ENCODE results near the gene AGBL3.

Gene AGBL3

GRCh38 chr7:134986363-134987251, at the start of gene AGBL3:
Gene AGBL3, plus strand, starts transcription at chr7:134986508. Its CDS starts 1,426 bp downstream, at chr7:134987934.
- H3K27me3 Mint-ChIP-seq (ENCODE audit: low read depth): no peaks in the 10 kb centered on the region
- peaks cover 19% of the 10 kb centered on the region for H3K4me1 Mint-ChIP-seq (ENCODE audit: low read depth)
- H3K9me3 Mint-ChIP-seq: no peaks in the 10 kb centered on the region
- peak; percentile 85 for DNase-seq (ENCODE audit: low spot score)
- peak within 1 kb of the TSS; percentile 94 for H3K27ac Mint-ChIP-seq
- peaks cover 17% of the 10 kb centered on the region for H3K36me3 Mint-ChIP-seq (ENCODE audit: low read depth)
- H3K4me3 Mint-ChIP-seq: peak within 1 kb of the TSS; percentile 98

- Mint-ChIP-seq H3K27me3 (ENCODE audit: low read depth) (no peaks in the 10 kb centered on the region), H3K27ac (no peak overlapping the region), H3K36me3 (ENCODE audit: low read depth) (no peaks in the 10 kb centered on the region), H3K4me1 (ENCODE audit: low read depth) (peaks cover 12% of the 10 kb centered on the region), H3K4me3 (no peak overlapping the region), H3K9me3 (peaks cover 4% of the 10 kb centered on the region)
- no peak for DNase-seq (ENCODE audit: low spot score)
These were observed 49.3 kb upstream of the AGBL3 start for GRCh38 chr7:134936893-134937510.

- no peak for DNase-seq (ENCODE audit: low spot score)
- Mint-ChIP-seq H3K27ac (no peak overlapping the region), H3K27me3 (ENCODE audit: low read depth) (no peaks in the 10 kb centered on the region), H3K4me1 (ENCODE audit: low read depth) (peaks cover 10% of the 10 kb centered on the region), H3K4me3 (no peak overlapping the region), H3K9me3 (no peaks in the 10 kb centered on the region), H3K36me3 (ENCODE audit: low read depth) (no peaks in the 10 kb centered on the region)
These were observed 48.2 kb upstream of the AGBL3 start for GRCh38 chr7:134938141-134938540.

GRCh38 chr7:134939136-134939535, 47.2 kb upstream of the AGBL3 start:
- H3K4me3 Mint-ChIP-seq: no peak overlapping the region
- DNase-seq (ENCODE audit: low spot score): no peak
- no peaks in the 10 kb centered on the region for H3K9me3 Mint-ChIP-seq
- H3K4me1 Mint-ChIP-seq (ENCODE audit: low read depth): peaks cover 6% of the 10 kb centered on the region
- H3K36me3 Mint-ChIP-seq (ENCODE audit: low read depth): no peaks in the 10 kb centered on the region
- no peaks in the 10 kb centered on the region for H3K27me3 Mint-ChIP-seq (ENCODE audit: low read depth)
- H3K27ac Mint-ChIP-seq: no peak overlapping the region

- H3K4me1 Mint-ChIP-seq (ENCODE audit: low read depth): peaks cover 8% of the 10 kb centered on the region
- no peaks in the 10 kb centered on the region for H3K36me3 Mint-ChIP-seq (ENCODE audit: low read depth)
- H3K27ac Mint-ChIP-seq: no peak overlapping the region
- no peaks in the 10 kb centered on the region for H3K27me3 Mint-ChIP-seq (ENCODE audit: low read depth)
- H3K9me3 Mint-ChIP-seq: no peaks in the 10 kb centered on the region
- no peak for DNase-seq (ENCODE audit: low spot score)
- no peak overlapping the region for H3K4me3 Mint-ChIP-seq
These were observed 45.6 kb upstream of the AGBL3 start for GRCh38 chr7:134940729-134941128.

- H3K27me3 Mint-ChIP-seq (ENCODE audit: low read depth): no peaks in the 10 kb centered on the region
- no peak overlapping the region for H3K27ac Mint-ChIP-seq
- H3K36me3 Mint-ChIP-seq (ENCODE audit: low read depth): no peaks in the 10 kb centered on the region
- DNase-seq (ENCODE audit: low spot score): no peak
- H3K4me3 Mint-ChIP-seq: no peak overlapping the region
- H3K4me1 Mint-ChIP-seq (ENCODE audit: low read depth): peaks cover 11% of the 10 kb centered on the region
- H3K9me3 Mint-ChIP-seq: no peaks in the 10 kb centered on the region
These were observed 45.0 kb upstream of the AGBL3 start for GRCh38 chr7:134941185-134941900.

GRCh38 chr7:134941952-134942351, 44.4 kb upstream of the AGBL3 start:
- Mint-ChIP-seq H3K27me3 (ENCODE audit: low read depth) (no peaks in the 10 kb centered on the region), H3K36me3 (ENCODE audit: low read depth) (no peaks in the 10 kb centered on the region), H3K27ac (no peak overlapping the region), H3K4me3 (no peak overlapping the region), H3K9me3 (no peaks in the 10 kb centered on the region), H3K4me1 (ENCODE audit: low read depth) (peaks cover 12% of the 10 kb centered on the region)
- DNase-seq (ENCODE audit: low spot score): no peak

- Mint-ChIP-seq H3K4me3 (no peak overlapping the region), H3K9me3 (no peaks in the 10 kb centered on the region), H3K27me3 (ENCODE audit: low read depth) (no peaks in the 10 kb centered on the region), H3K4me1 (ENCODE audit: low read depth) (peaks cover 13% of the 10 kb centered on the region), H3K36me3 (ENCODE audit: low read depth) (no peaks in the 10 kb centered on the region), H3K27ac (no peak overlapping the region)
- DNase-seq (ENCODE audit: low spot score): no peak
These were observed 43.4 kb upstream of the AGBL3 start for GRCh38 chr7:134942690-134943466.

GRCh38 chr7:134943785-134944400, 42.4 kb upstream of the AGBL3 start:
- H3K9me3 Mint-ChIP-seq: no peaks in the 10 kb centered on the region
- no peak for DNase-seq (ENCODE audit: low spot score)
- no peaks in the 10 kb centered on the region for H3K27me3 Mint-ChIP-seq (ENCODE audit: low read depth)
- H3K4me1 Mint-ChIP-seq (ENCODE audit: low read depth): peaks cover 13% of the 10 kb centered on the region
- H3K4me3 Mint-ChIP-seq: no peak overlapping the region
- H3K36me3 Mint-ChIP-seq (ENCODE audit: low read depth): no peaks in the 10 kb centered on the region
- no peak overlapping the region for H3K27ac Mint-ChIP-seq

- no peaks in the 10 kb centered on the region for H3K9me3 Mint-ChIP-seq
- no peaks in the 10 kb centered on the region for H3K36me3 Mint-ChIP-seq (ENCODE audit: low read depth)
- no peak overlapping the region for H3K4me3 Mint-ChIP-seq
- no peak for DNase-seq (ENCODE audit: low spot score)
- no peaks in the 10 kb centered on the region for H3K27me3 Mint-ChIP-seq (ENCODE audit: low read depth)
- peaks cover 17% of the 10 kb centered on the region for H3K4me1 Mint-ChIP-seq (ENCODE audit: low read depth)
- H3K27ac Mint-ChIP-seq: no peak overlapping the region
These were observed 40.6 kb upstream of the AGBL3 start for GRCh38 chr7:134945691-134946090.

GRCh38 chr7:134946260-134946659, 40.0 kb upstream of the AGBL3 start:
- H3K4me3 Mint-ChIP-seq: no peak overlapping the region
- peak overlapping the region; percentile 73 for H3K27ac Mint-ChIP-seq
- no peaks in the 10 kb centered on the region for H3K27me3 Mint-ChIP-seq (ENCODE audit: low read depth)
- peaks cover 15% of the 10 kb centered on the region for H3K4me1 Mint-ChIP-seq (ENCODE audit: low read depth)
- no peaks in the 10 kb centered on the region for H3K9me3 Mint-ChIP-seq
- DNase-seq (ENCODE audit: low spot score): no peak
- no peaks in the 10 kb centered on the region for H3K36me3 Mint-ChIP-seq (ENCODE audit: low read depth)

- H3K9me3 Mint-ChIP-seq: no peaks in the 10 kb centered on the region
- no peaks in the 10 kb centered on the region for H3K36me3 Mint-ChIP-seq (ENCODE audit: low read depth)
- H3K4me1 Mint-ChIP-seq (ENCODE audit: low read depth): peaks cover 15% of the 10 kb centered on the region
- no peak overlapping the region for H3K4me3 Mint-ChIP-seq
- no peaks in the 10 kb centered on the region for H3K27me3 Mint-ChIP-seq (ENCODE audit: low read depth)
- DNase-seq (ENCODE audit: low spot score): no peak
- no peak overlapping the region for H3K27ac Mint-ChIP-seq
These were observed 39.0 kb upstream of the AGBL3 start for GRCh38 chr7:134947329-134947728.

GRCh38 chr7:134947831-134948230, 38.5 kb upstream of the AGBL3 start:
- Mint-ChIP-seq H3K4me1 (ENCODE audit: low read depth) (peaks cover 15% of the 10 kb centered on the region), H3K9me3 (no peaks in the 10 kb centered on the region), H3K27me3 (ENCODE audit: low read depth) (no peaks in the 10 kb centered on the region), H3K4me3 (no peak overlapping the region), H3K36me3 (ENCODE audit: low read depth) (no peaks in the 10 kb centered on the region), H3K27ac (no peak overlapping the region)
- DNase-seq (ENCODE audit: low spot score): no peak
